CD4-positive, CD25-positive, alpha-beta regulatory T cell (primary cell): Measurements from ENCODE around the gene LZTFL1. TPM values are rescaled to one million over a fixed set of nuclear protein-coding genes. Genes with fewer than 3 reads are reported as not detected.

Source experiments
- ATAC-seq, 2 donors: fragments of 150-1000 bp; cut with Tn5 transposase; one replicate each; pipeline ENCODE4 v1.10.0; 2021; ENCODE audit warnings: low read depth in 2 of 2, moderate number of reproducible peaks in 2 of 2, moderate library complexity in 1 of 2
- DNase-seq, 3 donors: peaks; one replicate each; pipeline versions ENCODE4 v3.0.0 to v3.0.0-alpha.2; 2012 to 2022; ENCODE audit warnings: mixed read lengths in 1 of 3
- H3K27ac ChIP-seq: one replicate; pipeline ENCODE4 v1.7.0; 2013; ENCODE audit warnings: mild to moderate bottlenecking, low read length; ENCODE audit not compliant: insufficient read depth, poor library complexity, severe bottlenecking
- H3K27me3 ChIP-seq: one replicate; pipeline ENCODE4 v1.7.0; 2013; ENCODE audit warnings: low read length; ENCODE audit not compliant: control insufficient read depth, insufficient read depth
- H3K36me3 ChIP-seq: one replicate; pipeline ENCODE4 v1.7.0; 2013; ENCODE audit warnings: mild to moderate bottlenecking, low read length, moderate library complexity; ENCODE audit not compliant: control insufficient read depth, insufficient read depth
- H3K4me1 ChIP-seq: 2 replicates; pipeline ENCODE4 v1.7.0; 2013; ENCODE audit warnings: mild to moderate bottlenecking, low read length; ENCODE audit not compliant: insufficient read depth, control insufficient read depth, poor library complexity, severe bottlenecking
- H3K4me3 ChIP-seq: one replicate; pipeline ENCODE4 v1.7.0; 2013; ENCODE audit warnings: low read depth, mild to moderate bottlenecking, low read length, moderate library complexity
- H3K9me3 ChIP-seq, 2 experiments: 1 replicate in 1 of 2; 2 replicates in 1 of 2; pipeline ENCODE4 v1.7.0; 2013; ENCODE audit warnings: low read length in 2 of 2, mild to moderate bottlenecking in 1 of 2, moderate library complexity in 1 of 2; ENCODE audit not compliant: control insufficient read depth in 2 of 2
- H3K27ac Mint-ChIP-seq, 3 donors: one replicate each; pipeline ENCODE4 v1.8.0; 2020 to 2022; ENCODE audit warnings: mild to moderate bottlenecking in 3 of 3, mixed read lengths in 3 of 3, moderate library complexity in 2 of 3
- H3K27me3 Mint-ChIP-seq: one replicate; pipeline ENCODE4 v1.8.0; 2022; ENCODE audit warnings: mild to moderate bottlenecking, mixed read lengths
- H3K36me3 Mint-ChIP-seq: one replicate; pipeline ENCODE4 v1.8.0; 2020; ENCODE audit warnings: mixed read lengths
- H3K4me1 Mint-ChIP-seq, 4 donors: one replicate each; pipeline ENCODE4 v1.8.0; 2020 to 2022; ENCODE audit warnings: mixed read lengths in 4 of 4, mild to moderate bottlenecking in 1 of 4
- H3K4me3 Mint-ChIP-seq, 4 donors: one replicate each; pipeline ENCODE4 v1.8.0; 2020 to 2022; ENCODE audit warnings: mild to moderate bottlenecking in 4 of 4, mixed read lengths in 4 of 4, moderate library complexity in 3 of 4
- H3K9me3 Mint-ChIP-seq, 7 donors: one replicate each; pipeline ENCODE4 v1.8.0; 2020 to 2022; ENCODE audit warnings: mixed read lengths in 7 of 7, mild to moderate bottlenecking in 3 of 7, moderate library complexity in 2 of 7
- polyA plus RNA-seq, 4 donors: library from polyadenylated mRNA; unstranded; fragments of 300-500 nt; fragmentation: Illumina TruSeq; gene quantifications; one replicate each; pipeline ENCODE4 v1.2.3, GENCODE V29; 2021
- total RNA-seq: library from RNA; stranded (reverse); gene quantifications from one replicate; pipeline ENCODE4 v1.2.3, GENCODE V29; 2022

Gene LZTFL1
- total and polyA plus RNA-seq, 5 donors from 2014 or later, result 6.4 to 14.6 (median 11.1) TPM

DNA sequence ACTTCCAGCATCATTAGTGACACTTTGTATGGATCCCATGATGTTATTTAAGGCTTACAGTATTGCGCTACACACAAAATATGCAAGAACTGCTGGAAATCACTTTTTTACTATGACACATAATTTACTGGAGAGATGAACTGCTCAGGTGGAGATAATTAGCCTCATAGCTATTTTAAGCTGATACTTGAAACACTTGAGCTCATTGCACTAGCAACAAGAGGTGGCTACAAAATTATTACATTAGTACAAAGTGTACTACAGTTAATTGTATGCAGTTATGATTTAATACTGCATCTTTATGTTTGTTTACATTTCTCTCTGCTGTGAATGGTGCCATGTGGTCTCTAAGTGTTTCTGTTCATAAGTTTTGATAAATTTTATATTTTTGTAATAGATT lies 6.5 kb upstream of the LZTFL1 start:
- H3K27ac ChIP-seq, result no peak overlapping the region
- Mint-ChIP-seq H3K9me3 (peaks cover 0 to 3% (median 0%) of the 10 kb centered on the region in 7 donors), H3K4me1 (peaks cover 5 to 15% (median 6%) of the 10 kb centered on the region in 4 donors), H3K27me3 (peaks cover 64% of the 10 kb centered on the region), H3K27ac (no peak overlapping the region), H3K36me3 (peaks cover 4% of the 10 kb centered on the region), H3K4me3 (no peak overlapping the region)
- DNase-seq (no peak), ATAC-seq (no peak)
- H3K9me3 ChIP-seq, result no peaks in the 10 kb centered on the region
- peaks cover 25% of the 10 kb centered on the region for H3K27me3 ChIP-seq
- H3K4me3 ChIP-seq, result no peak overlapping the region
- no peaks in the 10 kb centered on the region for H3K4me1 ChIP-seq
- H3K36me3 ChIP-seq, result no peaks in the 10 kb centered on the region

DNA sequence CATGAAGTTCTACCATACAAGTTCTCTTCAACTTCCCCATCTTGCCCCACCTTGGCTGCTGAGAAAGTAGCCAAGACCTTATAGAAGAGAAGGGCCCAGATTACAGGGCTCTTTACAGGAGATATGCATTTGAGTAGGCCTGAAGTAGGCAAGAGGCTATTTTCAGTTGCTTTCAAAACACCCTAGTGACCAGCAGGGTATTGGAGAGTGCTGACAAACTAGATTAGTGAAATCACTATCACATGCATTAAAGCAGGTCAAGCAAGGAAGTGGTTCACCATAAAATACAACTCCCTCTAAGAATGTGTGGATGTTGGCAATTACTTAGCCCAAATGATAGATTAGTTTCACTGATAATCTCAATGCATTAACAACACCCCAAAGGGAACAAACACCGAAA lies 2.7 kb upstream of the LZTFL1 start:
- H3K9me3 ChIP-seq, result no peaks in the 10 kb centered on the region
- no peak overlapping the region for H3K4me3 Mint-ChIP-seq
- no peaks in the 10 kb centered on the region for H3K36me3 ChIP-seq
- DNase-seq (no peak), ATAC-seq (no peak)
- H3K9me3 Mint-ChIP-seq, result peaks cover 0 to 3% (median 0%) of the 10 kb centered on the region in 7 donors
- no peak overlapping the region for H3K4me3 ChIP-seq
- H3K27me3 Mint-ChIP-seq, result peaks cover 58% of the 10 kb centered on the region
- H3K36me3 Mint-ChIP-seq, result peaks cover 2% of the 10 kb centered on the region
- H3K27me3 ChIP-seq, result peaks cover 20% of the 10 kb centered on the region
- peaks cover 7 to 25% (median 15%) of the 10 kb centered on the region in 4 donors for H3K4me1 Mint-ChIP-seq
- no peak overlapping the region for H3K27ac Mint-ChIP-seq
- peaks cover 15% of the 10 kb centered on the region for H3K4me1 ChIP-seq
- no peak overlapping the region for H3K27ac ChIP-seq

DNA sequence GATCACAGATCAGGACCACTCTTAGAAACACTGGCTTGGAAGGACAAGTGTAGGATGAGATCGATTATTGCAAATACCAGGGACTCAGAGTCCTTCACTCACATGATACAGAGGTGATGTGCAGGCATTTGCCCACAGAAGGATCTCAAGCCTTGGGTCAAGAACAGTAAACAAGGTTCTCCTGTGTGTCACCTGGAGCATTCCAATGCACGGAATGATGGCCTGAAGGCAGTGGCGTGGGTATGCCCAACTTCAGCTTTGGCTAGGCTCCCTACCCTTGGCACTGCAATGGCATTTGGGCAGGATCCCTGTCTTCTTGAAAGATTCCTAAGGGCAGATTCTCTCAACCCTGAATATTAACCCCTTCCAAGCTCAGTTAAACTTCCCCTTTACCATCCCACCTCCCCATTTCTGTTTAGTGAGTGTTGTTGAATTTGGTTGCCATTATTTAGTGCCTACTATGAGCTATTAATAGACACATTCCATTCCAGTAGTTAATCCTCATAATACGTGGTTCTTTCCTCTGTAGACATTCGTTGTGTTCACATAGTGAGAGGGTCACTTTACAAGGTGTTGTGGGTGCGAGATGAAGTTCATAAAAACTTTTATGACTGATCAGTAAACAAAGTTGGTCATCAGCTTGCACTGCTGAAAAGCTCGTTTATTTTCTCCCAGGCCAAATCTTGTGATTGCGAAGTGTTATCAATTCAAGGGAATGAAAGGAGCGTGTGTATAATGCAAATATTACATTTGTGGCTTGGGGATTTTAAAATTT lies 1.1 kb upstream of the LZTFL1 start:
- H3K4me1 ChIP-seq, result peaks cover 15% of the 10 kb centered on the region
- peak overlapping the region; percentile 93 to 96 (median 95) for H3K4me3 Mint-ChIP-seq
- H3K36me3 ChIP-seq, result no peaks in the 10 kb centered on the region
- H3K27ac Mint-ChIP-seq, result peak overlapping the region in 2 of 3 donors; percentile 29 to 93
- no peak overlapping the region for H3K4me3 ChIP-seq
- no peaks in the 10 kb centered on the region for H3K9me3 ChIP-seq
- peaks cover 0 to 3% (median 0%) of the 10 kb centered on the region in 7 donors for H3K9me3 Mint-ChIP-seq
- peaks cover 7 to 31% (median 15%) of the 10 kb centered on the region in 4 donors for H3K4me1 Mint-ChIP-seq
- H3K27me3 Mint-ChIP-seq, result peaks cover 52% of the 10 kb centered on the region
- peaks cover 11% of the 10 kb centered on the region for H3K27me3 ChIP-seq
- H3K36me3 Mint-ChIP-seq, result peaks cover 8% of the 10 kb centered on the region
- ATAC-seq (no peak), DNase-seq (no peak)
- H3K27ac ChIP-seq, result no peak overlapping the region

DNA sequence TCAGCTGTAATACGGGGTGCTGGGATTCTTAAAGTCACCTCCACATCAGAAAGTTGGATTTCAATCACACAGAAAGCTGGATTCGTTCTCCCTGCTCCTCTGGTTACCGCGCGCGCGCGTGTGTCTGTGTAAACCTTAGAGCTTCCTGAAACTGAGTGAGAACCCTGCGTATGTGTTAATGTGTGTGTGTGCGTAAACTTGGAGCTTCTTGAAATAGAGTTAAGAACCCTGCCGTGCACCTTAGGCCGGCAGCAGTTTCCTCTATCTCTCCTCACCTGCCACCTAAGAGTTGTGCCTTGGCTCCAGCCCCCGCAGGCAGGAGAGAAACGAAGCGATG lies 531 bp downstream of the LZTFL1 start:
- peaks cover 39% of the 10 kb centered on the region for H3K27me3 Mint-ChIP-seq
- H3K36me3 ChIP-seq, result peaks cover 2% of the 10 kb centered on the region
- peak overlapping the region; percentile 75 for H3K27ac ChIP-seq
- H3K9me3 Mint-ChIP-seq, result peaks cover 0 to 3% (median 0%) of the 10 kb centered on the region in 7 donors
- peaks cover 18% of the 10 kb centered on the region for H3K36me3 Mint-ChIP-seq
- H3K4me3 ChIP-seq, result peak overlapping the region; percentile 68
- H3K9me3 ChIP-seq, result no peaks in the 10 kb centered on the region
- peaks cover 3% of the 10 kb centered on the region for H3K27me3 ChIP-seq
- H3K27ac Mint-ChIP-seq, result peak overlapping the region; percentile 74 to 93 (median 92)
- peak overlapping the region; percentile 93 to 96 (median 95) for H3K4me3 Mint-ChIP-seq
- ATAC-seq (peak; percentile 29 to 30), DNase-seq (peak in 1 of 3 donors; percentile 48)
- H3K4me1 ChIP-seq, result peaks cover 15% of the 10 kb centered on the region
- H3K4me1 Mint-ChIP-seq, result peaks cover 8 to 32% (median 16%) of the 10 kb centered on the region in 4 donors

DNA sequence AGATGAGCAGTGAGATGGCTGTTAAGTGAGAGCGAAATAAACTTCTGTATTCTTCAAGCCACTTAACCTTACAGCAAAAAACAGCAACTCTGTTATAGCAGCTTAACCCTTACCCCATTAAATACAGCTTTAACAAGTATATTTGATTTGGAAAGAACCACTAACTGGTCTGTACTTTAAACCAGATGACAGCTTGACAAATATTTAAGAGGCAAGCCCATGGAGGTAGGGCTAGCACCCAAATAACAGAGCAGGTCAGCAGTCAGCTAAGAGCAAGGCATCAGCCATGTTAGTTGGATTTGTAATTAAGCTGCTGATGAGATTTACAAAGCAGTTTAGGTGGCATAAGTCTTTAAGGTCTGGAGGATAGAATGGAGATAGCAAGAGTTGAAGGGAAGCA lies 3.5 kb downstream of the LZTFL1 start:
- H3K4me3 ChIP-seq, result no peak overlapping the region
- H3K9me3 ChIP-seq, result no peaks in the 10 kb centered on the region
- H3K27ac ChIP-seq, result no peak overlapping the region
- Mint-ChIP-seq H3K4me3 (no peak overlapping the region), H3K27ac (no peak overlapping the region), H3K36me3 (peaks cover 31% of the 10 kb centered on the region), H3K9me3 (no peaks in the 10 kb centered on the region), H3K27me3 (peaks cover 28% of the 10 kb centered on the region), H3K4me1 (peaks cover 8 to 32% (median 16%) of the 10 kb centered on the region in 4 donors)
- ATAC-seq (no peak), DNase-seq (no peak)
- H3K36me3 ChIP-seq, result peaks cover 18% of the 10 kb centered on the region
- H3K4me1 ChIP-seq, result peaks cover 15% of the 10 kb centered on the region
- H3K27me3 ChIP-seq, result peaks cover 3% of the 10 kb centered on the region

DNA sequence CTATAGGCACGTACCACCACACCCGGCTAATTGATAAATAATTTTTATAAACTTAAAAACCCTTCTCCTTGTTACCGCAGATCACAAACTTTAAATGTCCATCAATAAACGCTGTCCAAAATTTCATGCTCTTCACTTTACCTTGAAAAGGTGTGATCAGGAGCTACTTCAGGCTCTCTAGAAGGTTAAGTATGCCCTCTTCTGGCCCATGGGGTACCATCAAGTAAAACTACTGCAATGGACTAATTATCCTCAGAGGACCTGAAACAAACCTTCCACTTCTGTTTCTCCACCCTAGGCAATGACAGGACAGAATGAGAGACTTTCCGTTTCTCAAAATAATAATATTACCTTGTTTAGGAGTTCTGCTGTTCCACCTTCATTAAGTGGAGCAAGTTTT lies 9.2 kb downstream of the LZTFL1 start:
- Mint-ChIP-seq H3K27me3 (no peaks in the 10 kb centered on the region), H3K27ac (no peak overlapping the region), H3K9me3 (no peaks in the 10 kb centered on the region), H3K36me3 (peaks cover 57% of the 10 kb centered on the region), H3K4me1 (peaks cover 0 to 4% (median 1%) of the 10 kb centered on the region in 4 donors), H3K4me3 (peak overlapping the region in 1 of 4 donors; percentile 63)
- Histone ChIP-seq H3K9me3 (no peaks in the 10 kb centered on the region), H3K4me1 (no peaks in the 10 kb centered on the region), H3K36me3 (peaks cover 25% of the 10 kb centered on the region), H3K27me3 (no peaks in the 10 kb centered on the region), H3K4me3 (no peak overlapping the region), H3K27ac (no peak overlapping the region)
- DNase-seq (peak in 1 of 3 donors; percentile 50), ATAC-seq (no peak)

DNA sequence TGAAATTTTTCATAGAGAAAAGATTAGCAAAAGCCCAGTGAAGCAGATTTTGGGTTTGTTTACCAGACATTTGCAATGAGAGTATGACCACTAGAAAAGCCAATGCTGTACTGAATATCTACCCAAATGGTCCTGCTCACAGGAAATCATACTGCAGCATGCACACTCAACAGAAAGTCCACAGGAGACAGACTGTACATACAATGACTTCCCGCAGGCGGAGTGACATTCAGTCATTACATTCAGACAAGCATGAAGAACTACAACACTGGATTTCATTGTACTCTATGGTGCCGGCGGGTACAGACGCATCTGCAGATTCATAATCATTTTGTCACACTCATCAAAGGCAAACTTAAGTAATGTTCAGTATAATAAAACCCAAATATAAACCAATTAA lies 11.8 kb downstream of the LZTFL1 start:
- Mint-ChIP-seq H3K9me3 (no peaks in the 10 kb centered on the region), H3K36me3 (peaks cover 55% of the 10 kb centered on the region), H3K27ac (no peak overlapping the region)

DNA sequence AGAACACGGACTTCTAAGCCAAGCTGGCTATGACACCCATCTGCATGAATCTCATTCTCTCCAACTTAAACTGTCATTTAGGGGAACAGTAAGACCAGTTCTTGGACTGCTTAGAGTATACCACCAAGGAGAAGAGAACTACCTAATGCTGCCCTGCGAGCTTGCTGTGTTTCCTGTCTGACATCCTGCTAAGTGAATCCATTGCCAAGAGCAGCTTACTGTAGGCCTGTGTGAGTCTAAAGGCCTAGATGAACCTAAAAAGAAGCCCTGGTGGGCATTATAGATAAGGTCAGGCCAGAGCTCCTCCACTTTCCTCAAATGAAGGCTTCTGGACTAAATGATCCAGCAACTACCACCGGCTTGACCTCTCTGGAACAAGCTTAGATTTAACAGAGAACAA lies 15.0 kb downstream of the LZTFL1 start:
- Mint-ChIP-seq H3K4me1 (peaks cover 0 to 4% (median 0%) of the 10 kb centered on the region in 4 donors), H3K27me3 (no peaks in the 10 kb centered on the region), H3K27ac (peak overlapping the region in 1 of 3 donors; percentile 15), H3K9me3 (no peaks in the 10 kb centered on the region), H3K4me3 (no peak overlapping the region), H3K36me3 (peaks cover 59% of the 10 kb centered on the region)
- Histone ChIP-seq H3K9me3 (no peaks in the 10 kb centered on the region), H3K4me3 (no peak overlapping the region), H3K27ac (no peak overlapping the region), H3K36me3 (peaks cover 18% of the 10 kb centered on the region), H3K27me3 (no peaks in the 10 kb centered on the region), H3K4me1 (no peaks in the 10 kb centered on the region)
- peak in 1 of 3 donors; percentile 38 for DNase-seq
- ATAC-seq, result peak; percentile 18 to 55

More for the DNA sequence above, 11.8 kb downstream of the LZTFL1 start:
- H3K4me3 ChIP-seq, result no peak overlapping the region
- H3K27ac ChIP-seq, result no peak overlapping the region
- peaks cover 28% of the 10 kb centered on the region for H3K36me3 ChIP-seq
- H3K4me1 ChIP-seq, result no peaks in the 10 kb centered on the region
- Mint-ChIP-seq H3K27me3 (no peaks in the 10 kb centered on the region), H3K4me1 (peaks cover 0 to 4% (median under 1%) of the 10 kb centered on the region in 4 donors), H3K4me3 (no peak overlapping the region)
- no peaks in the 10 kb centered on the region for H3K27me3 ChIP-seq
- ATAC-seq, result no peak
- no peak for DNase-seq
- no peaks in the 10 kb centered on the region for H3K9me3 ChIP-seq
